Measurements from ENCODE around the gene NANOS3. TPM values are rescaled to one million over a fixed set of nuclear protein-coding genes. Genes with fewer than 3 reads are reported as not detected.

NANOS3 gene
- total and polyA plus RNA-seq, 10 of the 15 experiments (the other 5 are each of a cell fraction or from before 2014, with no cell fraction given) = 0.31 to 1.7 (median 0.81) TPM

DNA sequence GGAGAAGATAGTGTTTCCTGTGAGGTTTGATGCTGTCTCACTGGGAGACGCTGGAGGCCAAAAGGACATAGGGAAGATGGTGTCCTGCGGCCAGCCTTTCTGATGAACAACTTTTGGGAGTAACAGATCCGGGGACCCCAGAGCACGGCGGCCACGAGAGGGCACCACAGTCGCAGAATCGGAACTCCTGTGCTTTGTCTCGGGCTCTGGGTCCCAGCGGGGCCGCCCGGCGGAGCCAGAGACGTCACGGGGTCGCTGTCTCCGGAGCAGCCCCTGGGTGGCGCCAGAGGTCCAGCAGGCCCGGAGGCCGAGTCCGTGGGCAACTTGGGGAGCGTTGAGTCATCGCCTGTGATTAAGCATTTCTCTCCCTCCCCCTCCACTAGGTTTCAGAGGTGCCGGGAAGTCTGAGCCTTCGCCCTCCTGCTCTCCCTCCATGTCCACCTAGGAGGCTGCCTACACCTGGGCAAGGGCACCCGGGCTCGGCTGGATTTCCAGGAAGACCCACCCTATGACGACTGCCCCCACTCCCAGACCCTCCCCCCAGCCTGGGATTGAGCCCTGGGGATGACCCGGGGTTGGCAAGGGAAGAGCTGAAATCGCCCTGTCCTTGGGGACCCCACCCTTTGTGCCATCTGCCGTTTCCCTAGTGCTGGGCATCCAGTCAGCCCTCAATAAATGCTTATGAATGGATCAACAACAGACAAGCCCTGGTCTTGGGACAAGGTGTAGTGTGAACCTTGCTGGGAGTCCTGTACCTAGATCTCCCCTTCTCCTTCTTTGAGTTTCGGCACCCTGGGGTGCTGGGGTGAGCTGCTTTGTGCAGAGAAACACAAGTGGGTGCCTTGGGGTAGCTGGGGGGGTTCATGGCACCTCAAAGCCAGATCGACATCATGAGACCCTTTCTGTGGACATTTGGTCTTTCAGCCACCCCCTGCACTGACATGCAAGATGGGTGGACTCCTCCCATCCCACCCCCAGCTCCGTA lies 3.4 kb downstream of the NANOS3 start (continued):
- TF ChIP-seq, protein P1, sequence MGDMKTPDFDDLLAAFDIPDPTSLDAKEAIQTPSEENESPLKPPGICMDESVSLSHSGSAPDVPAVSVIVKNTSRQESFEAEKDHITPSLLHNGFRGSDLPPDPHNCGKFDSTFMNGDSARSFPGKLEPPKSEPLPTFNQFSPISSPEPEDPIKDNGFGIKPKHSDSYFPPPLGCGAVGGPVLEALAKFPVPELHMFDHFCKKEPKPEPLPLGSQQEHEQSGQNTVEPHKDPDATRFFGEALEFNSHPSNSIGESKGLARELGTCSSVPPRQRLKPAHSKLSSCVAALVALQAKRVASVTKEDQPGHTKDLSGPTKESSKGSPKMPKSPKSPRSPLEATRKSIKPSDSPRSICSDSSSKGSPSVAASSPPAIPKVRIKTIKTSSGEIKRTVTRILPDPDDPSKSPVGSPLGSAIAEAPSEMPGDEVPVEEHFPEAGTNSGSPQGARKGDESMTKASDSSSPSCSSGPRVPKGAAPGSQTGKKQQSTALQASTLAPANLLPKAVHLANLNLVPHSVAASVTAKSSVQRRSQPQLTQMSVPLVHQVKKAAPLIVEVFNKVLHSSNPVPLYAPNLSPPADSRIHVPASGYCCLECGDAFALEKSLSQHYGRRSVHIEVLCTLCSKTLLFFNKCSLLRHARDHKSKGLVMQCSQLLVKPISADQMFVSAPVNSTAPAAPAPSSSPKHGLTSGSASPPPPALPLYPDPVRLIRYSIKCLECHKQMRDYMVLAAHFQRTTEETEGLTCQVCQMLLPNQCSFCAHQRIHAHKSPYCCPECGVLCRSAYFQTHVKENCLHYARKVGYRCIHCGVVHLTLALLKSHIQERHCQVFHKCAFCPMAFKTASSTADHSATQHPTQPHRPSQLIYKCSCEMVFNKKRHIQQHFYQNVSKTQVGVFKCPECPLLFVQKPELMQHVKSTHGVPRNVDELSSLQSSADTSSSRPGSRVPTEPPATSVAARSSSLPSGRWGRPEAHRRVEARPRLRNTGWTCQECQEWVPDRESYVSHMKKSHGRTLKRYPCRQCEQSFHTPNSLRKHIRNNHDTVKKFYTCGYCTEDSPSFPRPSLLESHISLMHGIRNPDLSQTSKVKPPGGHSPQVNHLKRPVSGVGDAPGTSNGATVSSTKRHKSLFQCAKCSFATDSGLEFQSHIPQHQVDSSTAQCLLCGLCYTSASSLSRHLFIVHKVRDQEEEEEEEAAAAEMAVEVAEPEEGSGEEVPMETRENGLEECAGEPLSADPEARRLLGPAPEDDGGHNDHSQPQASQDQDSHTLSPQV (IDR thresholded peaks at IDR 0.05) = peak; percentile 91; the same call in 1 of the 2 replicates
- TF ChIP-seq ZNF384 (IDR thresholded peaks at IDR 0.05; ENCODE audit: borderline replicate concordance, low read depth, low read length) (no peak), NFYA (IDR thresholded peaks at IDR 0.05; ENCODE audit: borderline replicate concordance, low read depth, low read length) (no peak), ZNF217 (IDR thresholded peaks at IDR 0.05) (no peak), ATF2 (IDR thresholded peaks at IDR 0.05; ENCODE audit: low read length) (no peak), IKZF2 (IDR thresholded peaks at IDR 0.05) (peak; percentile 40 to 58), BRCA1 (IDR thresholded peaks at IDR 0.05; ENCODE audit: low read depth, low read length) (no peak), ZZZ3 (IDR thresholded peaks at IDR 0.05; ENCODE audit: control insufficient read depth, insufficient read length, low read depth) (no peak), POLR2A (IDR thresholded peaks at IDR 0.05; ENCODE audit: low read depth, low read length) (0 out of 2 replicates have a peak, but pooled peaks have one; percentile 41), BHLHE40 (IDR thresholded peaks at IDR 0.05; ENCODE audit: borderline replicate concordance in 1 of 2, low read depth in 2 of 2, low read length in 1 of 2) (peak; percentile 75 to 78), IRF5 (IDR thresholded peaks at IDR 0.05; ENCODE audit: borderline replicate concordance) (no peak), EZH2 (IDR thresholded peaks at IDR 0.05; ENCODE audit: borderline replicate concordance, control insufficient read depth, low read depth, low read length) (no peak), ZNF24 (IDR thresholded peaks at IDR 0.05) (0 out of 2 replicates have a peak, but pooled peaks have one; percentile 17), NR2C1 (IDR thresholded peaks at IDR 0.05) (no peak), BACH1 (IDR thresholded peaks at IDR 0.05; ENCODE audit: borderline replicate concordance) (peak; percentile 93; the same call in 1 of the 2 replicates), ETV6 (conservative IDR thresholded peaks at IDR 0.05 in 1 of 2, IDR thresholded peaks at IDR 0.05 in 1 of 2; ENCODE audit: borderline replicate concordance in 1 of 2, low read depth in 1 of 2) (no peak), NFIC (IDR thresholded peaks at IDR 0.05; ENCODE audit: low read depth, low read length) (no peak), BCL11A (IDR thresholded peaks at IDR 0.05; ENCODE audit: low read depth, low read length) (no peak)
- TF ChIP-seq, protein P2, sequence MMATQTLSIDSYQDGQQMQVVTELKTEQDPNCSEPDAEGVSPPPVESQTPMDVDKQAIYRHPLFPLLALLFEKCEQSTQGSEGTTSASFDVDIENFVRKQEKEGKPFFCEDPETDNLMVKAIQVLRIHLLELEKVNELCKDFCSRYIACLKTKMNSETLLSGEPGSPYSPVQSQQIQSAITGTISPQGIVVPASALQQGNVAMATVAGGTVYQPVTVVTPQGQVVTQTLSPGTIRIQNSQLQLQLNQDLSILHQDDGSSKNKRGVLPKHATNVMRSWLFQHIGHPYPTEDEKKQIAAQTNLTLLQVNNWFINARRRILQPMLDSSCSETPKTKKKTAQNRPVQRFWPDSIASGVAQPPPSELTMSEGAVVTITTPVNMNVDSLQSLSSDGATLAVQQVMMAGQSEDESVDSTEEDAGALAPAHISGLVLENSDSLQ (IDR thresholded peaks at IDR 0.05) = 0 out of 2 replicates have a peak, but pooled peaks have one; percentile 26
